Stimulated activated naive CD8-positive, alpha-beta T cell treated with anti-CD3 and anti-CD28 coated beads, Interleukin-15, Interleukin-2, amounts not matched to agents 100 ng/mL and 50 ng/mL, for 24 hours (primary cell): Measurements from ENCODE around the gene TTLL11.

Experiments used
- H3K27ac Mint-ChIP-seq: one replicate; pipeline ENCODE4 v1.8.0; 2021; ENCODE audit warnings: mild to moderate bottlenecking, mixed read lengths
- H3K27me3 Mint-ChIP-seq: one replicate; pipeline ENCODE4 v1.8.0; 2021; ENCODE audit warnings: mixed read lengths
- H3K36me3 Mint-ChIP-seq: one replicate; pipeline ENCODE4 v1.8.0; 2021; ENCODE audit warnings: low read depth, mixed read lengths
- H3K4me1 Mint-ChIP-seq: one replicate; pipeline ENCODE4 v1.8.0; 2021; ENCODE audit warnings: low read depth, mixed read lengths
- H3K4me3 Mint-ChIP-seq: one replicate; pipeline ENCODE4 v1.8.0; 2021; ENCODE audit warnings: mild to moderate bottlenecking, mixed read lengths
- H3K9me3 Mint-ChIP-seq: one replicate; pipeline ENCODE4 v1.8.0; 2021; ENCODE audit warnings: mixed read lengths

TTLL11 gene

DNA sequence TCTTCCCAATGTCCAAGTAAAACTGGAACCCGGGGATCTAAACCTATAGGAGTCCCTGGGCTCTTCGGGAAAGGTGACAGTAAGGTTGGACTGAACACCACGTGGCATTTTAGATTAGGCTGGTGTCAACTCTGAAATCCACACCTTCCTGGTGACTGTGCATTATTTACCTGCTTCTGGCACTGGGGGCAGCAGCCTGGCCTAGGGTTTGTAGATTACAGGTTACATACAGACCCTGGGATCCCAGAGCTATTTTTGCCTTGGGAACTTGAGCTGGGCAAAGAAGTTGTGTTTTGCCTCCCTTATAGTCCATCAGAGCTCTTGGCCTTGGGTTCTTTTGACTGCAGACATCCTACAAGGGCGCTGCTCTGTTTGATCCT lies 268.5 kb downstream of the TTLL11 start:
- H3K9me3 Mint-ChIP-seq, result no peaks in the 10 kb centered on the region
- H3K36me3 Mint-ChIP-seq, result no peaks in the 10 kb centered on the region
- H3K27me3 Mint-ChIP-seq, result no peaks in the 10 kb centered on the region
- no peaks in the 10 kb centered on the region for H3K4me1 Mint-ChIP-seq
- H3K4me3 Mint-ChIP-seq, result no peak overlapping the region
- no peak overlapping the region for H3K27ac Mint-ChIP-seq

GRCh38 chr9:121823451-121824169 lies 269.5 kb downstream of the TTLL11 start:
- H3K36me3 Mint-ChIP-seq, result no peaks in the 10 kb centered on the region
- H3K4me3 Mint-ChIP-seq, result no peak overlapping the region
- no peaks in the 10 kb centered on the region for H3K27me3 Mint-ChIP-seq
- H3K27ac Mint-ChIP-seq, result no peak overlapping the region
- no peaks in the 10 kb centered on the region for H3K4me1 Mint-ChIP-seq
- no peaks in the 10 kb centered on the region for H3K9me3 Mint-ChIP-seq

DNA sequence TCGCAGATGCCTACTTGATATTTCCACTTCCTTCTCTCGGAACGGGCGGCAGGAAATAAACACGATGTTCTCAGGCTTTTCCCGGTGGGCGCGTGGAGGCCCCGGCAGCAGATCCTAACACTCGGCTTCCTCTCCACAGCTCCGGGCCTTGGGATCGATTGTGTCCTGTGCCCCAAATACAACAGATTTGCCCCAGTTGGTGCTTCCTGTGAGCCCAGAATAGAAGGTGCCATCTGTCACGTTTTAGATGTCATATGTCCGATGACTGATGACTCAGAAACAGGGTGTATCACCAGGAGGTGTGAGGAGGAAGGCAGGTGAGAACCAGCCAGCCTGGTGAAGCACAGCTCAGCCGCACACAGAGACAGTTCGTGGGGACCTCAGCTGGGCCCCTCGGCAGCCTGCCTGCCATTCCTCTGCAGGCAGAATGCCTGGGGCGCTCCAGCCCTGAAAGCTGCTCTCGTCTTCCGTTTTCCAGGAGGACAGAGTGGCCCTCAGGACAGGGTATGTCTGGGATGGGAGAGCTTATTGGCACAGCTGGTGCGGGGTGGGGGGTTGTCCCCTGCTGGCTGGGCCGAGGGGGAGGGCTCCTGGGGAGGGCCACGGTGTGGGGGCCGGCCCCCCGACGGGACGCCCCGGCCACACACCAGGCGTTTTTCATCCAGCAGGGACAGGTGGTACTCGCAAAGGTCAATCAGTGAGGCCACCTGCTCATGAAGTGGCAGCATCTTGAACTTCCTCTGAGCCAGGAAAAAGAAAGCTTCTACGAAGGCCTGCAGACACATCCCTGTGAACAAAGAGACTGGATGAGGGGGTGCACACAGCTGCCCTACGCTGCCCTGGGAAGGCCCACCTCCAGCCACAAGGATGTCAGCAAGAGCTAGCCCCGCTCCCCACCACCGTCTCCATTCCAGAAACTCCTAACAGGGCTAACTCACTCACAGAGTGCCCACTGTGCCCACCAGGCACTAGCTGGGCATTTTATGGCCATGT lies 270.7 kb downstream of the TTLL11 start:
- H3K4me1 Mint-ChIP-seq, result no peaks in the 10 kb centered on the region
- H3K27ac Mint-ChIP-seq, result no peak overlapping the region
- no peak overlapping the region for H3K4me3 Mint-ChIP-seq
- H3K36me3 Mint-ChIP-seq, result no peaks in the 10 kb centered on the region
- H3K9me3 Mint-ChIP-seq, result no peaks in the 10 kb centered on the region
- no peaks in the 10 kb centered on the region for H3K27me3 Mint-ChIP-seq

- H3K4me3 Mint-ChIP-seq, result no peak overlapping the region
- H3K9me3 Mint-ChIP-seq, result no peaks in the 10 kb centered on the region
- H3K4me1 Mint-ChIP-seq, result no peaks in the 10 kb centered on the region
- no peaks in the 10 kb centered on the region for H3K36me3 Mint-ChIP-seq
- H3K27ac Mint-ChIP-seq, result no peak overlapping the region
- no peaks in the 10 kb centered on the region for H3K27me3 Mint-ChIP-seq
Measured at GRCh38 chr9:121821326-121821725, 271.8 kb downstream of the TTLL11 start.

DNA sequence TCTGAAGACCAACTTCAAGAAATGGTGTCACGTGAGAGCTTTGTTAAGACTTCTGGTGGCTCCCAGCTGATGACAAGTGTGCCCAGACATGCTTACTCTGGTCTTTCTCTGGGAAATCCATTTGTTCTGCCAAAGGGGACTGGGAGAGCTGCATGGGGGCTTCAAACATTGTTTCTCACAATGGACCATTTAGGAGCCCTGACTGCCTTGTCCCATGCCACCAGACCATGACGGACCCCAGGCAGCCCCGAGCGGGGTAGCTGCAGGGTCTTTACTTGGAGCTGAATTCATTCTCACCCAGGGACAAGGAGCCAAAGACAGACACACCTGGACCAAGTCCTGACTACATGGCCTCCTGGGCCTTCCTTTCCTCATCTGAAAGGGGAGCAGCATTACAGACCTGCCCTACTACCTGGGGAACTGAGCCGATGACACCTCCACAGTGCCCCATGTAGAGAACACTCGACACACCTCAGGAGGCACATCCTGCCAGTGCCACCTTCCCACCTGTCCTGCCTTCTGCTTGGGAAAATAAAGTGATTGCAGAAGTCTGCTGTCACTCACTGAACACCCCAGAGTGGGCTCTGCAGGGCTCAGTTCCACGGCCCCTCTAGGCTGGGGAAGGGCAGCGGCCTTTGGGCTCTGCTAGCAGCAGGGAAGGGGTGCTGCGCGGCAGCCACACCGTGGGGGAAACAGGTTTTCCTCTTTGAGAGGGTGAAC lies 272.7 kb downstream of the TTLL11 start:
- H3K9me3 Mint-ChIP-seq, result no peaks in the 10 kb centered on the region
- no peaks in the 10 kb centered on the region for H3K27me3 Mint-ChIP-seq
- H3K36me3 Mint-ChIP-seq, result no peaks in the 10 kb centered on the region
- H3K27ac Mint-ChIP-seq, result no peak overlapping the region
- no peaks in the 10 kb centered on the region for H3K4me1 Mint-ChIP-seq
- no peak overlapping the region for H3K4me3 Mint-ChIP-seq

GRCh38 chr9:121819428-121820231 lies 273.5 kb downstream of the TTLL11 start:
- Mint-ChIP-seq H3K27ac (no peak overlapping the region), H3K9me3 (no peaks in the 10 kb centered on the region), H3K27me3 (no peaks in the 10 kb centered on the region), H3K36me3 (no peaks in the 10 kb centered on the region), H3K4me1 (no peaks in the 10 kb centered on the region), H3K4me3 (no peak overlapping the region)

- Mint-ChIP-seq H3K36me3 (no peaks in the 10 kb centered on the region), H3K4me3 (no peak overlapping the region), H3K4me1 (no peaks in the 10 kb centered on the region), H3K27ac (no peak overlapping the region), H3K9me3 (no peaks in the 10 kb centered on the region), H3K27me3 (no peaks in the 10 kb centered on the region)
Measured at GRCh38 chr9:121818841-121819427, 274.2 kb downstream of the TTLL11 start.

- H3K36me3 Mint-ChIP-seq, result no peaks in the 10 kb centered on the region
- no peaks in the 10 kb centered on the region for H3K4me1 Mint-ChIP-seq
- H3K27me3 Mint-ChIP-seq, result no peaks in the 10 kb centered on the region
- no peaks in the 10 kb centered on the region for H3K9me3 Mint-ChIP-seq
- no peak overlapping the region for H3K27ac Mint-ChIP-seq
- no peak overlapping the region for H3K4me3 Mint-ChIP-seq
Measured at GRCh38 chr9:121818016-121818661, 275.0 kb downstream of the TTLL11 start.

- H3K4me3 Mint-ChIP-seq, result no peak overlapping the region
- no peak overlapping the region for H3K27ac Mint-ChIP-seq
- H3K9me3 Mint-ChIP-seq, result no peaks in the 10 kb centered on the region
- H3K36me3 Mint-ChIP-seq, result no peaks in the 10 kb centered on the region
- no peaks in the 10 kb centered on the region for H3K4me1 Mint-ChIP-seq
- no peaks in the 10 kb centered on the region for H3K27me3 Mint-ChIP-seq
Measured at GRCh38 chr9:121817476-121817875, 275.6 kb downstream of the TTLL11 start.

DNA sequence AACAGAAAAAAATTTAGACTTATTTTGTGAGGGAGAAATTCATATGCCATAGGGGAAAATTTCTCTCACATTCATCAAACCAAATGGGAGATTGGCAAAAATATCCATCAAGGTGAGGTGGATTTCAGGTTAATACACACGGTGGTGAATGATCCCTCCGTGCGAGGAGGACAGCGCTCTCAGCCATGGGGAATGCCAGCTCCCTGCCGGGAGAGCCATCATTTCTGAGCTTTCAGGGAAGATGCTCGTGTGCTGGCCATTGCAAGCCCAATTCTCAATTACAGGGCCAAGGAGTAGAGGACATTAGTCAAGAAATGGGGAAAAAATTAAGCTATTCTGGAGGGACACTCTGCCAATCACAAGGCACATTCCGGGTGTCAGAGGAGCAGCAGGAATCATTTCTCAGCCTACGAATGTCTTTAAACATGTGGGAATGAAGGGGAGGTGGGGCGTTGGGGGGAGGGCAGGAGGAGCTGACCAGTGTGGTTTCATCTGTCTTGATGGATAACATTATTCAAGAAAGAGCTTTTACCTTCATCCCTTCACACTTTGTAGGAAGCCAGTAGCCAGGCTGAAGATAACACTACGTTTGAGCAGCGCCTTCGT lies 276.2 kb downstream of the TTLL11 start:
- Mint-ChIP-seq H3K9me3 (no peaks in the 10 kb centered on the region), H3K4me1 (no peaks in the 10 kb centered on the region), H3K27ac (no peak overlapping the region), H3K27me3 (no peaks in the 10 kb centered on the region), H3K36me3 (no peaks in the 10 kb centered on the region), H3K4me3 (no peak overlapping the region)

GRCh38 chr9:121816449-121816817 lies 276.7 kb downstream of the TTLL11 start:
- Mint-ChIP-seq H3K4me3 (no peak overlapping the region), H3K27ac (no peak overlapping the region), H3K4me1 (no peaks in the 10 kb centered on the region), H3K27me3 (no peaks in the 10 kb centered on the region), H3K9me3 (no peaks in the 10 kb centered on the region), H3K36me3 (no peaks in the 10 kb centered on the region)

GRCh38 chr9:121815546-121816448 lies 277.3 kb downstream of the TTLL11 start:
- no peak overlapping the region for H3K27ac Mint-ChIP-seq
- H3K4me1 Mint-ChIP-seq, result no peaks in the 10 kb centered on the region
- no peaks in the 10 kb centered on the region for H3K9me3 Mint-ChIP-seq
- no peak overlapping the region for H3K4me3 Mint-ChIP-seq
- H3K36me3 Mint-ChIP-seq, result no peaks in the 10 kb centered on the region
- H3K27me3 Mint-ChIP-seq, result no peaks in the 10 kb centered on the region

DNA sequence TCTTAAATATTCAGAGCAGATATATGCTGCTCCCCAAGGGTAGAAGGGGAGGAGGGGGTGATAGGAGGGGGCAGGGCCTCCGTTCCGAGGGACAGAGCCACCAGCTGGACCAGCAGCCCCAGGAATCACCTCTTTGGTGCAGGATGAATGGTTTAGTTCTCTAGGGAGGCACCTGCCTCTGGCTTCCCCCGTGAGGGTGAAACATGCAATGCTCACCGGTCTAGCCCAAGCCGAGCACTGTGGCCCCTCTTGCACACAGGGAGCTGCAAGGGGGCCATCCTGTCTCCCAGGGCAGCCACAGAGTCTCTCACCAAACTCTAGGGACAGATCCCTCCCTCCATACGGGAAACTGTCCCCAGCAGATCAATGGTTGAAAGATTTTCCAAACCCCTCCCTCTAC lies 278.0 kb downstream of the TTLL11 start:
- Mint-ChIP-seq H3K4me1 (no peaks in the 10 kb centered on the region), H3K27me3 (no peaks in the 10 kb centered on the region), H3K4me3 (no peak overlapping the region)

More for the DNA sequence above, 278.0 kb downstream of the TTLL11 start:
- Mint-ChIP-seq H3K36me3 (no peaks in the 10 kb centered on the region), H3K27ac (no peak overlapping the region), H3K9me3 (no peaks in the 10 kb centered on the region)
